Caco-2 (cell line): ENCODE data around the gene SNRPD2. TPM values are rescaled to one million over a fixed set of nuclear protein-coding genes. Genes with fewer than 3 reads are reported as not detected.
A peak's percentile ranks its signal among the peaks of the same experiment; 100 is the strongest.

Experiments
- BruUV-seq: library from RNA; stranded (reverse); fragments of 400-500 nt; replicated peaks from 2 replicates; lab custom pipeline; 2021; lab: Mats Ljungman, UMichigan
- CTCF ChIA-PET: fragments of 300-600 bp; sonication (Branson Sonifier 250); formaldehyde crosslinking; loops from one replicate; lab custom pipeline; 2022; ENCODE audit warnings: antibody characterized with exemption; lab: Charles Lee
- POLR2A ChIA-PET: fragments of 300-600 bp; sonication (Branson Sonifier 250); formaldehyde crosslinking; loops from one replicate; lab custom pipeline; 2022; ENCODE audit warnings: antibody characterized with exemption; lab: Charles Lee
- DNase-seq, 2 experiments: peaks; one replicate each; pipeline versions ENCODE4 v3.0.0 to v3.0.0-alpha.2; 2020 to 2022
- H3K27me3 ChIP-seq: replicated peaks from 2 replicates; pipeline ENCODE4 v1.6.0; 2011; ENCODE audit warnings: low read length; ENCODE audit not compliant: control insufficient read depth, insufficient read depth
- H3K36me3 ChIP-seq: 2 replicates; pipeline ENCODE4 v1.5.1; 2011; ENCODE audit warnings: low read length; ENCODE audit not compliant: control insufficient read depth, insufficient read depth
- H3K4me1 ChIP-seq: fragments of 250-450 bp; sonication (Bioruptor Pico); 2 replicates; pipeline ENCODE4 v1.5.1; 2020; ENCODE audit warnings: mild to moderate bottlenecking
- H3K4me3 ChIP-seq: 2 replicates; pipeline ENCODE4 v1.5.1; 2011; ENCODE audit warnings: low read depth, mild to moderate bottlenecking, control low read depth, low read length
- H3K9me3 ChIP-seq: fragments of 250-450 bp; sonication (Bioruptor Pico); 2 replicates; pipeline ENCODE4 v1.5.1; 2020; ENCODE audit warnings: mild to moderate bottlenecking, moderate library complexity
- H3K27ac Mint-ChIP-seq: one replicate; pipeline ENCODE4 v1.8.0; 2022; ENCODE audit warnings: mixed read lengths; ENCODE audit not compliant: unreplicated experiment
- H3K27me3 Mint-ChIP-seq: one replicate; pipeline ENCODE4 v1.8.0; 2022; ENCODE audit warnings: mixed read lengths; ENCODE audit not compliant: insufficient read depth, unreplicated experiment
- H3K36me3 Mint-ChIP-seq: one replicate; pipeline ENCODE4 v1.8.0; 2022; ENCODE audit warnings: mild to moderate bottlenecking, mixed read lengths; ENCODE audit not compliant: insufficient read depth, unreplicated experiment
- H3K4me1 Mint-ChIP-seq: one replicate; pipeline ENCODE4 v1.8.0; 2022; ENCODE audit warnings: low read depth, mixed read lengths; ENCODE audit not compliant: unreplicated experiment
- H3K4me3 Mint-ChIP-seq: one replicate; pipeline ENCODE4 v1.8.0; 2022; ENCODE audit warnings: mild to moderate bottlenecking, moderate library complexity, mixed read lengths; ENCODE audit not compliant: unreplicated experiment
- H3K9me3 Mint-ChIP-seq: one replicate; pipeline ENCODE4 v1.8.0; 2022; ENCODE audit warnings: mixed read lengths; ENCODE audit not compliant: unreplicated experiment
- intact Hi-C: fragments of 100-400 bp; cut with micrococcal nuclease; formaldehyde crosslinking; loops from one replicate; pipeline ENCODE4 v1.10.0; 2022; ENCODE audit not compliant: unreplicated experiment
- total RNA-seq: library from RNA; stranded (reverse); gene quantifications from 2 replicates; pipeline ENCODE4 v1.2.3, GENCODE V29; 2022
- TF ChIP-seq, protein P1 (sequence below), 2 experiments: fragments of 200-600 bp in 1 of 2; IDR thresholded peaks; 1 replicate in 1 of 2; 2 replicates in 1 of 2; pipeline versions ENCODE4 v1.5.1 to v1.8.0; 2011 to 2022; ENCODE audit warnings: antibody characterized with exemption in 1 of 2, control low read depth in 1 of 2, inconsistent platforms in 1 of 2, low read depth in 1 of 2, low read length in 1 of 2, mild to moderate bottlenecking in 1 of 2, moderate library complexity in 1 of 2; ENCODE audit not compliant: insufficient read depth in 1 of 2, severe bottlenecking in 1 of 2, unreplicated experiment in 1 of 2

The SNRPD2 gene
- total RNA-seq, 1 experiment from 2014 or later: 579 TPM

DNA sequence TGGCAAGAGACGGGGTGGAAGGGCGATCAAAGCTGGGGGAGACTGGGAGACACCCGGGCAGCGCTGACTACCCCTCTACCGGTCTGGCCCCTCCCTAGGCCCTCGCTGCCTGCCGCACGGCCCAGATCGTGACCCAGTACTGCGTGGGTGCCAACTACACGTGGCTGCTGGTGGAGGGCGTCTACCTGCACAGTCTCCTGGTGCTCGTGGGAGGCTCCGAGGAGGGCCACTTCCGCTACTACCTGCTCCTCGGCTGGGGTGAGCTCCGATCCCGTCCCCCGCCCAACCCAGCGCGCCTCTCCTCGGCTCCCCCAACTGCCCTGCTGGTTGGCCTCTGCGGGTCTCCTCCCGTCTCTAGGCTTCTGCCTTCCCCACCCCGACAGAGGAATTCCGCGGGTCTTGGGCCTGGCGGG, 14.9 kb downstream of the SNRPD2 start:
- H3K4me3 Mint-ChIP-seq: peak overlapping the region; percentile 88
- CTCF ChIA-PET: interaction anchor here (0.6 to 3.1 kb wide), 21 partner anchors 8 to 238 kb away, joined by 3 to 50 read pairs (median 5); partner anchors contain the start of genes EML2, OPA3, QPCTL and SIX5
- Histone ChIP-seq H3K27me3 (no peaks in the 10 kb centered on the region), H3K36me3 (no peaks in the 10 kb centered on the region), H3K9me3 (no peaks in the 10 kb centered on the region), H3K4me1 (peaks cover 14% of the 10 kb centered on the region), H3K4me3 (peak overlapping the region; percentile 47)
- no peak for DNase-seq
- peak overlapping the region; percentile 88 for H3K27ac Mint-ChIP-seq
- H3K36me3 Mint-ChIP-seq: peaks cover 21% of the 10 kb centered on the region
- BruUV-seq: no TSS peak
- H3K4me1 Mint-ChIP-seq: peaks cover 9% of the 10 kb centered on the region
- H3K27me3 Mint-ChIP-seq: no peaks in the 10 kb centered on the region
- no peaks in the 10 kb centered on the region for H3K9me3 Mint-ChIP-seq
- intact Hi-C loops: loop anchor here (1.0 kb wide), 2 partner anchors 8 to 15 kb away; partner anchors contain the start of gene QPCTL
- POLR2A ChIA-PET: interaction anchor here (0.6 to 4.5 kb wide), 17 partner anchors 8 to 1322 kb away, joined by 3 to 54 read pairs (median 8); partner anchors contain the start of genes FBXO46, GIPR, IRF2BP1 and OPA3
- TF ChIP-seq, protein P1, sequence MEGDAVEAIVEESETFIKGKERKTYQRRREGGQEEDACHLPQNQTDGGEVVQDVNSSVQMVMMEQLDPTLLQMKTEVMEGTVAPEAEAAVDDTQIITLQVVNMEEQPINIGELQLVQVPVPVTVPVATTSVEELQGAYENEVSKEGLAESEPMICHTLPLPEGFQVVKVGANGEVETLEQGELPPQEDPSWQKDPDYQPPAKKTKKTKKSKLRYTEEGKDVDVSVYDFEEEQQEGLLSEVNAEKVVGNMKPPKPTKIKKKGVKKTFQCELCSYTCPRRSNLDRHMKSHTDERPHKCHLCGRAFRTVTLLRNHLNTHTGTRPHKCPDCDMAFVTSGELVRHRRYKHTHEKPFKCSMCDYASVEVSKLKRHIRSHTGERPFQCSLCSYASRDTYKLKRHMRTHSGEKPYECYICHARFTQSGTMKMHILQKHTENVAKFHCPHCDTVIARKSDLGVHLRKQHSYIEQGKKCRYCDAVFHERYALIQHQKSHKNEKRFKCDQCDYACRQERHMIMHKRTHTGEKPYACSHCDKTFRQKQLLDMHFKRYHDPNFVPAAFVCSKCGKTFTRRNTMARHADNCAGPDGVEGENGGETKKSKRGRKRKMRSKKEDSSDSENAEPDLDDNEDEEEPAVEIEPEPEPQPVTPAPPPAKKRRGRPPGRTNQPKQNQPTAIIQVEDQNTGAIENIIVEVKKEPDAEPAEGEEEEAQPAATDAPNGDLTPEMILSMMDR (IDR thresholded peaks at IDR 0.05; ENCODE audit: insufficient read depth in 1 of 2, low read depth in 1 of 2, low read length in 1 of 2, severe bottlenecking in 1 of 2, unreplicated experiment in 1 of 2): no peak

DNA sequence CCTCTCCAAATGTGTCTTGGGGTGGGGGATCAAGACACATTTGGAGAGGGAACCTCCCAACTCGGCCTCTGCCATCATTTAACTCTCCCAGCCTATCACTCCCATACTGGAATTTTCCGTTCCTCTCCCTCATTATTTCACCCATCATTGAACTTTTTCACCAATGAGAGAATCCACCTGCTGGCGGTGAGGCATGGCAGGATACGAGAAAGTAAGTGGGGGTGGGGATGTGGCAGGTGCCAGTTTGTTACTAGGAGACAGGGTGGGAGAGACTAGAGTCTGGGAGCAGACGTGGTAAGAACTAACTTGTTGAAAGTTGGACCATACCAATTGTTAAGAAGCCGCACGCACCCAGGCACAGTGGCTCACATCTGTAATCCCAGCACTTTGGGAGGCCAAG, 16.8 kb downstream of the SNRPD2 start:
- H3K9me3 ChIP-seq: no peaks in the 10 kb centered on the region
- Mint-ChIP-seq H3K36me3 (peaks cover 25% of the 10 kb centered on the region), H3K9me3 (no peaks in the 10 kb centered on the region), H3K4me3 (no peak overlapping the region), H3K4me1 (peaks cover 6% of the 10 kb centered on the region), H3K27me3 (no peaks in the 10 kb centered on the region), H3K27ac (no peak overlapping the region)
- BruUV-seq: no TSS peak
- CTCF ChIA-PET: interaction anchor here (1.0 kb wide), 1 partner anchor 17 kb away, joined by 5 read pairs; the partner anchor contains the start of genes QPCTL and SNRPD2
- H3K36me3 ChIP-seq: no peaks in the 10 kb centered on the region
- POLR2A ChIA-PET: no interaction called here
- TF ChIP-seq, protein P1 (IDR thresholded peaks at IDR 0.05; ENCODE audit: insufficient read depth in 1 of 2, low read depth in 1 of 2, low read length in 1 of 2, severe bottlenecking in 1 of 2, unreplicated experiment in 1 of 2): no peak
- no peak overlapping the region for H3K4me3 ChIP-seq
- no peak for DNase-seq
- no peaks in the 10 kb centered on the region for H3K27me3 ChIP-seq
- intact Hi-C loops: no loop called here
- peaks cover 12% of the 10 kb centered on the region for H3K4me1 ChIP-seq

DNA sequence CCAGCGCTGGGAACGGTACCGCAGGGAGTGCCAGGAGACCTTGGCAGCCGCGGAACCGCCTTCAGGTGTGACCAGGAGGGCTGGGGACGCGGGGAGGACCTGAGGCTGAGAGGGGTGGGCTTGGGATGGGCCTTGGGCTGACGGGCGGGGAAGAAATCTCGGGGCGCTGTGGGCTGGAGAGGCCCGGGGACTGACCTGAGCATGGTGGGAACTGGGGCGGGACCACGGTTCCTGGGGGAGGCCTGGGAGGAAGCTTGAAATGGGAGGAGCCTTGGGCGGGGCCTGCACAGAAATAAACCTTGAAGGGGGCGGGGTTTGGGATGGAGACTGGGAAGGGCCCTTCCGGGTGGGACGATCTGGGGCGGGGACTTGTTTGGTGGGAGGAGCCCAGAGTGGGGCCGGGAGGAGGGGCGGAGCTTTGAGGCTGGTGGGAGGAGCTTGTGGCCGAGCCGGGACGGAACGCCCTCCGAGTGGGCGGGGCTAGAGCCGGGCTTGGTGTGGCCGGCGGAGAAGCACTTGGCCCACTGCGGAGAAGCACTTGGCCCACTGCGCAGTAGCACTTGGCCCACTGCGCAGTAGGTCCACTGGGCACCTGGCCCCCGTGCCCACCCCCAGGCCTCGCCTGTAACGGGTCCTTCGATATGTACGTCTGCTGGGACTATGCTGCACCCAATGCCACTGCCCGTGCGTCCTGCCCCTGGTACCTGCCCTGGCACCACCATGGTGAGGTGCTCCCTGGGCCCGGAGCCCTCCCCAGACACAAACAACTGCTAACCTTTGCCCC, 20.9 kb downstream of the SNRPD2 start:
- no peaks in the 10 kb centered on the region for H3K36me3 ChIP-seq
- H3K4me3 Mint-ChIP-seq: peak overlapping the region; percentile 85
- H3K27me3 Mint-ChIP-seq: no peaks in the 10 kb centered on the region
- H3K27ac Mint-ChIP-seq: peak overlapping the region; percentile 19
- no peak overlapping the region for H3K4me3 ChIP-seq
- CTCF ChIA-PET: interaction anchor here (2.5 kb wide), 1 partner anchor 29 kb away, joined by 7 read pairs; no protein-coding TSS in a partner anchor
- H3K9me3 Mint-ChIP-seq: no peaks in the 10 kb centered on the region
- H3K9me3 ChIP-seq: no peaks in the 10 kb centered on the region
- H3K36me3 Mint-ChIP-seq: peaks cover 11% of the 10 kb centered on the region
- TF ChIP-seq, protein P1 (IDR thresholded peaks at IDR 0.05; ENCODE audit: insufficient read depth in 1 of 2, low read depth in 1 of 2, low read length in 1 of 2, severe bottlenecking in 1 of 2, unreplicated experiment in 1 of 2): no peak
- BruUV-seq: no TSS peak
- H3K27me3 ChIP-seq: no peaks in the 10 kb centered on the region
- intact Hi-C loops: no loop called here
- peak; percentile 74 to 80 for DNase-seq
- H3K4me1 Mint-ChIP-seq: peaks cover 8% of the 10 kb centered on the region
- POLR2A ChIA-PET: interaction anchor here (0.7 kb wide), 1 partner anchor 21 kb away, joined by 3 read pairs; the partner anchor contains the start of gene QPCTL
- H3K4me1 ChIP-seq: no peaks in the 10 kb centered on the region
